Activated T-cell treated with anti-CD3 and anti-CD28 coated beads, Interleukin-2, amount 50 U/mL, for 4 hours (primary cell): ENCODE results near the gene VGF. TPM values are rescaled to one million over a fixed set of nuclear protein-coding genes. Genes with fewer than 3 reads are reported as not detected.
"Not testable (repeated sequence)": the region's sequence is repeated elsewhere in the genome, so short reads cannot be mapped to it uniquely, and the experiment has no call there.

Experiments
- ATAC-seq, 2 donors: fragments of 200-7000 bp; cut with Tn5 transposase; one replicate each; pipeline ENCODE4 v1.10.0; 2021
- DNase-seq: peaks from one replicate; pipeline ENCODE4 v3.0.0-alpha.2; 2020
- H3K27me3 Mint-ChIP-seq: one replicate; pipeline ENCODE4 v1.8.0; 2021; ENCODE audit warnings: low read depth, mixed read lengths
- H3K36me3 Mint-ChIP-seq: one replicate; pipeline ENCODE4 v1.8.0; 2022; ENCODE audit warnings: mixed read lengths; ENCODE audit not compliant: insufficient read depth
- H3K4me1 Mint-ChIP-seq: one replicate; pipeline ENCODE4 v1.8.0; 2021; ENCODE audit warnings: low read depth, mixed read lengths
- H3K4me3 Mint-ChIP-seq: one replicate; pipeline ENCODE4 v1.8.0; 2021; ENCODE audit warnings: mild to moderate bottlenecking, moderate library complexity, mixed read lengths
- H3K9me3 Mint-ChIP-seq: one replicate; pipeline ENCODE4 v1.8.0; 2021; ENCODE audit warnings: mixed read lengths
- total RNA-seq, 3 donors: library from RNA; stranded (reverse); gene quantifications; one replicate each; pipeline ENCODE4 v1.2.1, GENCODE V29; 2021

Gene VGF
- total RNA-seq, 3 donors from 2014 or later, result not detected

DNA sequence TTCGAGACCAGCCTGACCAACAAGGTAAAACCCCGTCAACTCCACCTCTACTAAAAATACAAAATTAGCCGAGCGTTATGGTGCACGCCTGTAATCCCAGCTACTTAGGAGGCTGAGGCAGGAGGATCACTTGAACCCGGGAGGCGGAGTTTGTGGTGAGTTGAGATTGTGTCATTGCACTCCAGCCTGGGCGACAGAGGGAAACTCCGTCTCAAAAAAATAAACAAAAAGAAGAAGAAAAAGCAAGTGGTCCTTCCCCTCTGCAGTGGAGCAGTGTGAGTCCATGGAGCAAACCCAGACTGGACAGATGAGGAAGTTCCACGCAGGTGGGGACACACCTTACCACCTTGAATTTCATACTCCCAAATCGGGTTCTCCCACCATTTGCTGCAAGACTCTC lies 51.5 kb downstream of the VGF start:
- no peaks in the 10 kb centered on the region for H3K9me3 Mint-ChIP-seq
- H3K4me3 Mint-ChIP-seq, result no peak overlapping the region
- ATAC-seq (no peak), DNase-seq (no peak)
- no peaks in the 10 kb centered on the region for H3K4me1 Mint-ChIP-seq
- peaks cover 8% of the 10 kb centered on the region for H3K27me3 Mint-ChIP-seq
- no peaks in the 10 kb centered on the region for H3K36me3 Mint-ChIP-seq

DNA sequence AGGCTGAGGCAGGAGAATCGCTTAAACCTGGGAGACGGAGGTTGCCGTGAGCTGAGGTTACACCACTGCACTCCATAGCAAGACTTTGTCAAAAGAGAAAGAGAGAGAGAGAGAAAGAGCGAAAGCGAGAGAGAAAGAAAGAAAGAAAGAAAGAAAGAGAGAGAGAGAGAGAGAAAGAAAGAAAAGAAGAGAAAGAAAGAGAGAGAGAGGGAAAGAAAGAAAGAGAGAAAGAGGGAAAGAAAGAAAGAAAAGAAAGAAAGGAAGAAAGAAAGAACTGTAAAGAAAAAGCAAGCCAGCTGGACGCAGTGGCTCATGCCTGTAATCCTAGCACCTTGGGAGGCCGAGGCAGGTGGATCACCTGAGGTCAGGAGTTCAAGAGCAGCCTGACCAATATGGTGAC lies 52.2 kb downstream of the VGF start:
- H3K36me3 Mint-ChIP-seq, DNase-seq, H3K27me3 Mint-ChIP-seq, H3K4me3 Mint-ChIP-seq, ATAC-seq, H3K9me3 Mint-ChIP-seq, H3K4me1 Mint-ChIP-seq: not testable (repeated sequence)

Other genes starting within 250 kb of the VGF start
- gene MUC3A, start 216.0 kb downstream of the VGF start, total RNA-seq, result under 1 TPM in 1 of 3 donors, not detected in 2; 0.16 TPM
- gene MUC12, start 196.0 kb downstream of the VGF start, total RNA-seq, result under 1 TPM; 0.16 to 0.20 (median 0.19) TPM
- gene MUC17, start 145.5 kb downstream of the VGF start, total RNA-seq, result not detected
- 10 to 100 TPM; 23.9 to 26.8 (median 24.2) TPM for gene TRIM56, start 80.1 kb downstream of the VGF start, total RNA-seq
- gene SERPINE1, start 38.5 kb downstream of the VGF start, total RNA-seq, result under 1 TPM; 0.18 to 0.46 (median 0.33) TPM
- gene AP1S1, start 11.1 kb downstream of the VGF start, total RNA-seq, result 10 to 100 TPM; 27.6 to 32.9 (median 28.3) TPM
- not detected for gene NAT16, start 14.7 kb upstream of the VGF start, total RNA-seq
- gene MOGAT3, start 35.5 kb upstream of the VGF start, total RNA-seq, result not detected
- gene PLOD3, start 52.0 kb upstream of the VGF start, total RNA-seq, result 10 to 100 TPM; 30.1 to 38.9 (median 33.2) TPM
- 10 to 100 TPM; 50.4 to 55.0 (median 53.2) TPM for gene ZNHIT1, start 52.6 kb upstream of the VGF start, total RNA-seq
- 10 to 100 TPM; 15.6 to 18.5 (median 17.6) TPM for gene CLDN15, start 72.2 kb upstream of the VGF start, total RNA-seq
- gene FIS1, start 79.5 kb upstream of the VGF start, total RNA-seq, result 100 to 1,000 TPM; 126 to 148 (median 136) TPM
- 10 to 100 TPM in 1 of 3 donors, 1 to 10 TPM in 2; 7.7 to 10.7 (median 8.3) TPM for gene IFT22, start 156.2 kb upstream of the VGF start, total RNA-seq
- gene COL26A1, start 197.3 kb upstream of the VGF start, total RNA-seq, result under 1 TPM in 1 of 3 donors, not detected in 2; 0.05 TPM